Uterus (tissue), 4 donors: ENCODE results near the gene SETX. TPM values are rescaled to one million over a fixed set of nuclear protein-coding genes. Genes with fewer than 3 reads are reported as not detected.

Experiments used
- DNase-seq, 2 donors: peaks; one replicate each; pipeline ENCODE4 v3.0.0-alpha.2; 2019 to 2020
- H3K27ac ChIP-seq, 2 donors: fragments of 200-600 bp; sonication (generic); 1 replicate in 1 of 2; 2 replicates in 1 of 2; pipeline ENCODE4 v1.5.1; 2016 to 2018
- H3K27me3 ChIP-seq, 2 donors: fragments of 200-600 bp; sonication (generic); one replicate each; pipeline ENCODE4 v1.5.1; 2018 to 2019; ENCODE audit warnings: control low read depth in 1 of 2
- H3K36me3 ChIP-seq, 2 donors: fragments of 200-600 bp; sonication (generic); one replicate each; pipeline ENCODE4 v1.5.1; 2019; ENCODE audit warnings: control low read depth in 1 of 2
- H3K4me1 ChIP-seq, 2 donors: fragments of 200-600 bp; sonication (generic); one replicate each; pipeline ENCODE4 v1.5.1; 2018 to 2019; ENCODE audit warnings: control low read depth in 1 of 2
- H3K4me3 ChIP-seq, 2 donors: fragments of 200-600 bp; sonication (generic); 1 replicate in 1 of 2; 2 replicates in 1 of 2; pipeline ENCODE4 v1.5.1; 2018 to 2019; ENCODE audit warnings: mild to moderate bottlenecking in 1 of 2
- H3K9me3 ChIP-seq, 2 donors: fragments of 200-600 bp; sonication (generic); one replicate each; pipeline ENCODE4 v1.5.1; 2019; ENCODE audit warnings: control low read depth in 1 of 2
- CTCF ChIP-seq, 4 experiments: fragments of 200-600 bp in 2 of 4; fragments of 450-650 bp in 2 of 4; sonication (generic) in 2 of 4; IDR thresholded peaks; one replicate each; pipeline ENCODE4 v1.5.1; 2016 to 2019; ENCODE audit warnings: antibody characterized with exemption in 4 of 4, mild to moderate bottlenecking in 2 of 4, moderate library complexity in 1 of 4
- POLR2A ChIP-seq, 2 donors: fragments of 450-650 bp; IDR thresholded peaks; one replicate each; pipeline ENCODE4 v1.6.1; 2016; ENCODE audit warnings: antibody characterized with exemption in 2 of 2, mild to moderate bottlenecking in 1 of 2, moderate library complexity in 1 of 2
- intact Hi-C: fragments of 100-400 bp; cut with DNase I; formaldehyde crosslinking; loops from one replicate; pipeline ENCODE4 v1.15.1; 2023; ENCODE audit warnings: low total_unique reads
- total RNA-seq, 4 donors: library from RNA; depleted of rRNA in 3 of 4; stranded (reverse); fragments of >200 nt in 3 of 4; gene quantifications; one replicate each; pipeline versions ENCODE4 v1.1.0 to v1.2.4, GENCODE V29; 2014 to 2023
- donor health status: DM: yes; HTN: yes; CAD: no.

The SETX gene
- total RNA-seq, 4 donors from 2014 or later: 36.5 to 117 (median 60.4) TPM

DNA sequence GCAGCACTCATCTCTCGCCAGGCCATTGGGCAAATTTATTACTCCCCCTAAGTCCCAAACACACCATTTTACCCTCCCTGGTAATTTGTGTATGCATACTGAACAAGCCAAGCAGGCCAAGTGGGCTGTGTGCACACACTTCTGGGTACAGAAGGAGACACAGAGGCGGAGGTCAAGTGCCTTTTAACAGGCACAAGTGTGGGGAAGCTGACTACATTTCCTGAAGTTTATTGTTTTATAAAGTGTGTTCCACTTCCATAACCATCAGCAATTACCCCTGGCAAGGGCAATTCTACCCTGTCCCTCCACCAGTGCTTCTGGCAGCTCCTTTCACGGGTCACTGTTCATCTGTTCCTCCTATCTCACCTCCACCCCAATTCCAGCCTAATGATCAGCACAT is 93.9 kb downstream of the SETX start:
- DNase-seq: no peak
- TF ChIP-seq CTCF (IDR thresholded peaks at IDR 0.05) (no peak), POLR2A (IDR thresholded peaks at IDR 0.05) (no peak)
- Histone ChIP-seq H3K27me3 (no peaks in the 10 kb centered on the region), H3K4me1 (no peaks in the 10 kb centered on the region), H3K27ac (no peak overlapping the region), H3K9me3 (no peaks in the 10 kb centered on the region), H3K36me3 (no peaks in the 10 kb centered on the region), H3K4me3 (no peak overlapping the region)
- intact Hi-C loops: no loop called here

DNA sequence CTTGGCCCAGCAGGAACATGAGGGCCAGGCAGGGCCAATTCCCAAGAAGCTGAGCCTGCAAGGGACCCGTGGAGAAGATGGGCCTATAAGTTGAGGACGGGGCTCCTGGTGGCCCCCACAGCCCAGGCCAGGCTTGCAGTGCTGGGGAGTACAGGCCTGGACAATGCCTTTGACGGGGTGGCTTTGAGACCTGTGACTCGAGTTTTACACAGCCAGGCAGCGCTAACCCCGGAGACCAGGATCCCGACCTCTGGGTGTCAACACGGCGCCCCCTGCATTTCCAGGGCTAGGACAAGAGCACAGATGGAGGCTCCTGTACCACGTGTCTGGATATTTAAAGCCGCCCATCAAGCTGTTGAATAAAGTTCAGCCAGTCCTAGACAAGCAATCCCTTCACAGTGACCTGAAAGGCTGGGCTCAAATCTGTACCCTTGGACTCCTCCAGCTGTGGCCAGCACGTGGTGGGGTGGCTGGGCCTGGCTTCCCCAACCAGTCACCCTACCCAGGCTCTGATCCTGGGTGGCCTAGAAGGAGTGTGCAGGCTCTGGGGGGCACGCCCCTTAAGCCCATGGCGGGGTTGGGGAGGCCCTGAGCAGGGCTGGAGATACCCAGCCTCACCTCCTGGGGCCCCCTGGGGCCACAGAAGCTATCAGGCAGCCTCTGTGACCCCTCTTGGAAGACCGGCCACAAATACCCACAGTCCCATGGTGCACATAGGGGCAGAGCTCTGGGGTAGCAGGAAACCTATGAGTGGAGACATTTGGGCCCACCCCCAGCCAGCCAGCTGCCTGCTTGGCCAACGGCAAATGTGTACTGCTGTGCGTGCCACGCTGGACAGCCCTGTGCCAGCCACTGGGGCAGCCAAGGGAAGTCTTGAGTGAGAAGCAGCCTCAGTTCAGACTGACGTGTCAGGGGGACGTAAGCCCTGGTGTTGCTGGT is 104.2 kb downstream of the SETX start:
- Histone ChIP-seq H3K36me3 (no peaks in the 10 kb centered on the region), H3K27ac (no peak overlapping the region), H3K9me3 (no peaks in the 10 kb centered on the region), H3K4me1 (peaks cover 0 to 5% of the 10 kb centered on the region in 2 donors), H3K27me3 (no peaks in the 10 kb centered on the region), H3K4me3 (no peak overlapping the region)
- intact Hi-C loops: no loop called here
- DNase-seq: no peak
- no peak for TF ChIP-seq POLR2A (IDR thresholded peaks at IDR 0.05)
- no peak for TF ChIP-seq CTCF (IDR thresholded peaks at IDR 0.05)

DNA sequence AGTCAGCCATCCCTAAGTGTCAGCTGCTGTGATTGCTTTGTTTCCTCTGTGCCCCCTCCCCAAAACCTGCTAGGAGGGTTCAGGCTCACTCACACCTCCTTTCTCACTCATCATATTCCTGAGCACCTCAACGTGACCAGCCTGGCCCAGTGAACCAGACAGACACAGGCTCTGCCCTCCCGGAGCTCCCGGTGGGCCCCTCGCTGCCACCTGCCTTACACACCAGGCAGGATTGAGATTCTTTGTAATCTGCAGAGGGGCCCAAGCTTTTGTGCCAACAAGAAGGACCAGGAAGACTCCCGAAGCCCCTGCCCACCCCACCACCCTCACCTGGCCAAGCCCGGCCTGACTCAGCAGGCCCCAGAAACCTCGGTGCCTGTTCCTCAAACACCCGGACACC is 105.1 kb downstream of the SETX start:
- TF ChIP-seq POLR2A (IDR thresholded peaks at IDR 0.05): no peak
- TF ChIP-seq CTCF (IDR thresholded peaks at IDR 0.05): no peak
- H3K4me1 ChIP-seq: peaks cover 0 to 12% of the 10 kb centered on the region in 2 donors
- no peak overlapping the region for H3K27ac ChIP-seq
- DNase-seq: no peak
- no peaks in the 10 kb centered on the region for H3K36me3 ChIP-seq
- intact Hi-C loops: no loop called here
- H3K27me3 ChIP-seq: no peaks in the 10 kb centered on the region
- no peak overlapping the region for H3K4me3 ChIP-seq
- no peaks in the 10 kb centered on the region for H3K9me3 ChIP-seq

DNA sequence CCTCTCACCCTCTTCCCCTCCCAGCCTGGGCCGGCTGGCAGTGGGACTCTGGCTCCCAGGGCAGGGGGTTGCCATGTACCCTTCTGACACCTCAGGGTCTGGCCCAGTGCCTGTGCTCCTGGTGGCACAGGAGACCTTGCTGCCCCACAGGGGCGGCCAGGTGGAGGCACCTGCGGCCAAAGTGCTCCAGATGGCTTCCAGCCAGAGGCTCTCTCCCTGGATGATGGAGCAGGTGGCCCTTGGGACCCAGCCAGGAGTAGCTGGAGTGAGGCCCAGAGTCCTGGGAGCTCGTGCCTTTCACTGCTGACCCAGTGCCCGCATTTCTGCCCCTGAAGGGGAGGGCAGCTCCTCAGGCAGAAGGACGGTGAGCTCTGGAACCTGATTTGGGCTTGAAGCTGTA is 105.7 kb downstream of the SETX start:
- TF ChIP-seq CTCF (IDR thresholded peaks at IDR 0.05) (no peak), POLR2A (IDR thresholded peaks at IDR 0.05) (no peak)
- intact Hi-C loops: no loop called here
- Histone ChIP-seq H3K27me3 (no peaks in the 10 kb centered on the region), H3K27ac (no peak overlapping the region), H3K4me1 (peaks cover 0 to 17% of the 10 kb centered on the region in 2 donors), H3K36me3 (no peaks in the 10 kb centered on the region), H3K9me3 (no peaks in the 10 kb centered on the region), H3K4me3 (no peak overlapping the region)
- no peak for DNase-seq

- H3K27me3 ChIP-seq: no peaks in the 10 kb centered on the region
- no peaks in the 10 kb centered on the region for H3K9me3 ChIP-seq
- TF ChIP-seq POLR2A (IDR thresholded peaks at IDR 0.05) (no peak), CTCF (IDR thresholded peaks at IDR 0.05) (no peak)
- intact Hi-C loops: no loop called here
- H3K27ac ChIP-seq: no peak overlapping the region
- H3K4me3 ChIP-seq: no peak overlapping the region
- H3K36me3 ChIP-seq: no peaks in the 10 kb centered on the region
- H3K4me1 ChIP-seq: peaks cover 0 to 17% of the 10 kb centered on the region in 2 donors
- no peak for DNase-seq
Measured at GRCh38 chr9:132247942-132248341, 106.8 kb downstream of the SETX start.
